Measurements from ENCODE around the gene NOD2. TPM values are rescaled to one million over a fixed set of nuclear protein-coding genes. Genes with fewer than 3 reads are reported as not detected.
A peak's percentile ranks its signal among the peaks of the same experiment; 100 is the strongest.

NOD2 gene
- total RNA-seq, 1 donor from 2014 or later = not detected

GRCh38 chr16:50667497-50668367 lies 25.7 kb upstream of the NOD2 start:
- H3K9ac ChIP-seq = no peak overlapping the region
- H3K27me3 ChIP-seq = peaks cover 11% of the 10 kb centered on the region
- H4K20me1 ChIP-seq (ENCODE audit: low read depth) = no peaks in the 10 kb centered on the region
- H3F3A ChIP-seq (ENCODE audit: low read depth) = peaks cover 8% of the 10 kb centered on the region
- Mint-ChIP-seq H3K27me3 (ENCODE audit: insufficient read depth, low read depth) (peaks cover 12% of the 10 kb centered on the region), H3K36me3 (peaks cover 16% of the 10 kb centered on the region), H3K9me3 (peaks cover 29% of the 10 kb centered on the region), H3K4me1 (peaks cover 18% of the 10 kb centered on the region), H3K27ac (peak overlapping the region; percentile 78), H3K4me3 (no peak overlapping the region)
- H2AFZ ChIP-seq (replicated peaks) = peak overlapping the region; percentile 72
- H3K4me2 ChIP-seq = no peak overlapping the region
- no peaks in the 10 kb centered on the region for H3K79me2 ChIP-seq (ENCODE audit: low read depth)
- H3K27ac ChIP-seq = no peak overlapping the region
- H3K9me3 ChIP-seq (ENCODE audit: low read depth) = peaks cover 6% of the 10 kb centered on the region
- H3K36me3 ChIP-seq = no peaks in the 10 kb centered on the region
- DNase-seq (ENCODE audit: low spot score) = no peak
- peaks cover 6% of the 10 kb centered on the region for H3K4me1 ChIP-seq
- H3K4me3 ChIP-seq = no peak overlapping the region
- TF ChIP-seq CTCF (IDR thresholded peaks at IDR 0.05) = no peak
- no peak for TF ChIP-seq EZH2phosphoT487 (IDR thresholded peaks at IDR 0.05)
- no peak for TF ChIP-seq EZH2 (IDR thresholded peaks at IDR 0.05)

GRCh38 chr16:50668368-50669008 lies 24.9 kb upstream of the NOD2 start:
- H3K9me3 Mint-ChIP-seq = peaks cover 31% of the 10 kb centered on the region
- H3F3A ChIP-seq (ENCODE audit: low read depth) = peaks cover 8% of the 10 kb centered on the region
- peaks cover 6% of the 10 kb centered on the region for H3K4me1 ChIP-seq
- peak overlapping the region; percentile 78 for H3K27ac Mint-ChIP-seq
- peak overlapping the region; percentile 67 for H3K27ac ChIP-seq
- H3K79me2 ChIP-seq (ENCODE audit: low read depth) = no peaks in the 10 kb centered on the region
- peaks cover 12% of the 10 kb centered on the region for H3K27me3 Mint-ChIP-seq (ENCODE audit: insufficient read depth, low read depth)
- H4K20me1 ChIP-seq (ENCODE audit: low read depth) = no peaks in the 10 kb centered on the region
- no peak overlapping the region for H3K4me2 ChIP-seq
- H3K27me3 ChIP-seq = peaks cover 11% of the 10 kb centered on the region
- no peaks in the 10 kb centered on the region for H3K36me3 ChIP-seq
- peaks cover 18% of the 10 kb centered on the region for H3K4me1 Mint-ChIP-seq
- TF ChIP-seq EZH2phosphoT487 (IDR thresholded peaks at IDR 0.05) = no peak
- TF ChIP-seq EZH2 (IDR thresholded peaks at IDR 0.05) = no peak
- TF ChIP-seq CTCF (IDR thresholded peaks at IDR 0.05) = no peak
- peaks cover 16% of the 10 kb centered on the region for H3K36me3 Mint-ChIP-seq
- peak; percentile 18 for DNase-seq (ENCODE audit: low spot score)
- H3K4me3 ChIP-seq = no peak overlapping the region
- no peak overlapping the region for H3K4me3 Mint-ChIP-seq
- H2AFZ ChIP-seq (replicated peaks) = peak overlapping the region; percentile 72
- H3K9me3 ChIP-seq (ENCODE audit: low read depth) = peaks cover 6% of the 10 kb centered on the region
- no peak overlapping the region for H3K9ac ChIP-seq

- no peak overlapping the region for H3K4me3 Mint-ChIP-seq
- H3K27me3 ChIP-seq = peaks cover 4% of the 10 kb centered on the region
- peaks cover 18% of the 10 kb centered on the region for H3K4me1 Mint-ChIP-seq
- peaks cover 8% of the 10 kb centered on the region for H3F3A ChIP-seq (ENCODE audit: low read depth)
- H3K36me3 ChIP-seq = no peaks in the 10 kb centered on the region
- H3K4me1 ChIP-seq = peaks cover 6% of the 10 kb centered on the region
- DNase-seq (ENCODE audit: low spot score) = no peak
- H3K27ac Mint-ChIP-seq = no peak overlapping the region
- no peak overlapping the region for H3K4me2 ChIP-seq
- no peak overlapping the region for H3K27ac ChIP-seq
- peaks cover 14% of the 10 kb centered on the region for H3K36me3 Mint-ChIP-seq
- H4K20me1 ChIP-seq (ENCODE audit: low read depth) = no peaks in the 10 kb centered on the region
- TF ChIP-seq EZH2phosphoT487 (IDR thresholded peaks at IDR 0.05) (no peak), EZH2 (IDR thresholded peaks at IDR 0.05) (no peak), CTCF (IDR thresholded peaks at IDR 0.05) (no peak)
- H3K9me3 Mint-ChIP-seq = peaks cover 30% of the 10 kb centered on the region
- H3K9ac ChIP-seq = no peak overlapping the region
- H2AFZ ChIP-seq (replicated peaks) = no peak overlapping the region
- peaks cover 7% of the 10 kb centered on the region for H3K27me3 Mint-ChIP-seq (ENCODE audit: insufficient read depth, low read depth)
- no peak overlapping the region for H3K4me3 ChIP-seq
- peaks cover 6% of the 10 kb centered on the region for H3K9me3 ChIP-seq (ENCODE audit: low read depth)
- no peaks in the 10 kb centered on the region for H3K79me2 ChIP-seq (ENCODE audit: low read depth)
Observed at GRCh38 chr16:50669741-50670140, 23.7 kb upstream of the NOD2 start.

Measured in neural progenitor cell (in vitro differentiated cells).